Retinal pigment epithelial cell (primary cell): ENCODE data around the gene KLHL2.
A peak's percentile ranks its signal among the peaks of the same experiment; 100 is the strongest.

Experiments used
- DNase-seq: peaks from one replicate; pipeline ENCODE4 v3.0.0-alpha.2; 2010; ENCODE audit warnings: low read depth
- H3K4me3 ChIP-seq: 2 replicates; pipeline ENCODE4 v1.5.1; 2011; ENCODE audit warnings: mild to moderate bottlenecking, low read length, control low read depth, moderate library complexity
- TF ChIP-seq, protein P1 (sequence below): conservative IDR thresholded peaks from 2 replicates; pipeline ENCODE4 v1.5.1; 2011; ENCODE audit warnings: low read depth, low read length, control low read depth, inconsistent platforms

KLHL2 gene

DNA sequence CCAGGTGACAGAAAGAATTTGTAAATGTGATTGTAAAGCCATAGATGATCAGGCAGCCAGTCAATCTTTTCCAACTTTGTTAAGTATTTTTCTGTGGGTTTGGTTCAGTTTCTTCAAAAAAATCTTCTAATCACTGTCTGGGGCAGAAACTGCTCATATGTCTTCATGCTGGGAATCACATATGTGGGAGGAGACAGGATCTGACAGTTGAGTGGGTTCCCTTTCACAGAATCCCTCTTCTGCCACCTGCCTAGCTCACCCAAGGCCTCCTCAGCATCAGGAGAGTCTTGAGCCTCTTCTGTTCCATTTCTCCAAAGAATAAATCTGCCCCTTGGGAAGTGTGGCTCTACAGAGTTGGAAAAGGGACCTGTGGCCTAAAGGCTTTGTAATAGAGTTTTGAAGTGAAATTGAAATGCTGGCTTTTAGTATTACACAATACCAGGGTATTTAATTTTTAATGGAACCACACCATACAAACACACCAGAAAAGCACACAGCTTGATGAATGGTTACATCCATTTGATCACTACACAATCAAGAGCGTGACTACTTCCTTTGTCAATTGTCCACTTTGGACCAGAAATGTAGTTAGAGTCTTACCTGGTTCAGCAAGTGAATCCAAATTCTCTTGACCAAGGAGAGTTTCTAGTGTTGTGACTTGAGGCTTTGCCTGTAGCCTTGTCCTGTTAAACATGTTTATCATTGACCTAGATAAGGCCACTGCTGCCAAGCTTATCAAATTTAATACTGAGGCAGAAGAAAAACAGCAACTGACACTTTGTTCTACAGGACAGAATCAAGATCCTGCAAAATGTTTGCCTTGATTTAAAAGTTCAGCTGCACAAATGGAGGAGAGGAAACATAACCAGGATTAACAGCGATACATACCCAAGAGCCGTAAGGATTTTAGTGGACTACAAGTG lies 140.5 kb downstream of the KLHL2 start:
- TF ChIP-seq, protein P1, sequence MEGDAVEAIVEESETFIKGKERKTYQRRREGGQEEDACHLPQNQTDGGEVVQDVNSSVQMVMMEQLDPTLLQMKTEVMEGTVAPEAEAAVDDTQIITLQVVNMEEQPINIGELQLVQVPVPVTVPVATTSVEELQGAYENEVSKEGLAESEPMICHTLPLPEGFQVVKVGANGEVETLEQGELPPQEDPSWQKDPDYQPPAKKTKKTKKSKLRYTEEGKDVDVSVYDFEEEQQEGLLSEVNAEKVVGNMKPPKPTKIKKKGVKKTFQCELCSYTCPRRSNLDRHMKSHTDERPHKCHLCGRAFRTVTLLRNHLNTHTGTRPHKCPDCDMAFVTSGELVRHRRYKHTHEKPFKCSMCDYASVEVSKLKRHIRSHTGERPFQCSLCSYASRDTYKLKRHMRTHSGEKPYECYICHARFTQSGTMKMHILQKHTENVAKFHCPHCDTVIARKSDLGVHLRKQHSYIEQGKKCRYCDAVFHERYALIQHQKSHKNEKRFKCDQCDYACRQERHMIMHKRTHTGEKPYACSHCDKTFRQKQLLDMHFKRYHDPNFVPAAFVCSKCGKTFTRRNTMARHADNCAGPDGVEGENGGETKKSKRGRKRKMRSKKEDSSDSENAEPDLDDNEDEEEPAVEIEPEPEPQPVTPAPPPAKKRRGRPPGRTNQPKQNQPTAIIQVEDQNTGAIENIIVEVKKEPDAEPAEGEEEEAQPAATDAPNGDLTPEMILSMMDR: no peak
- DNase-seq: no peak
- no peak overlapping the region for H3K4me3 ChIP-seq

DNA sequence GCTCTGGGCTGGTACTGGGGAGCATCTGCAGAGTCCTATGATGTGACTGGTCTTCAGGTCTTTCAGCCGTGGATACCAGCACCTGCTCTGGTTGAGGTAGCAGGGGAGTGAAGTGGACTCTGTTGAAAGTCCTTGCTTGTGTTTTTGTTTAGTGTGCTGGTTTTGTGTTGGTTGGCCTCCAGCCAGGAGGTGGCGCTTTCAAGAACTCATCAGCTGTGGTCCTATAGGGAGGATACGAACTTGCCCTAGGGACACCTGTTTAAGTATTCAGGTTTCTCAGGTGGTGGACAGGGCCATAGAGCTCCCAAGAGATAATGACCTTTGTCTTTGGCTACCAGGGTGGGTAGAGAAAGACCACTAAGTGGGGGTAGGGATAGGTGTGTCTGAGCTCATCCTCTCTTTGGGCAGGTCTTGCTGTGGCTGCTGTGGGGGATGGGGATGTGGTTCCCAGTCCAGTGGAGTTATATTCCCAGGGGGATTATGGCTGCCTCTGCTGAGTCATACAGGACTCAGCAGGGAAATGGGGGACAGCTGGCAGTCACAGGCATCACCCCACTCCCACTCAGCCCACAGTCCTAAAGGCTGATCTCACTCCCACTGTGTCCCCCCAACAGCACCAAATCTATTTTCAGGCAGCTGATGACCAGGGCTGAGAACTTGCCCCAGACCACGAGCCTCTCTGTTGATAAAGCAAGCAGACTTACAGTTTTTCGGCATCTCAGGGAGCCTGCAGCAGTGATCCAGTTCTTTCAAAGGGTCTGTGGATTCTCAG lies 144.2 kb downstream of the KLHL2 start:
- DNase-seq: peak; percentile 21
- TF ChIP-seq, protein P1: no peak

DNA sequence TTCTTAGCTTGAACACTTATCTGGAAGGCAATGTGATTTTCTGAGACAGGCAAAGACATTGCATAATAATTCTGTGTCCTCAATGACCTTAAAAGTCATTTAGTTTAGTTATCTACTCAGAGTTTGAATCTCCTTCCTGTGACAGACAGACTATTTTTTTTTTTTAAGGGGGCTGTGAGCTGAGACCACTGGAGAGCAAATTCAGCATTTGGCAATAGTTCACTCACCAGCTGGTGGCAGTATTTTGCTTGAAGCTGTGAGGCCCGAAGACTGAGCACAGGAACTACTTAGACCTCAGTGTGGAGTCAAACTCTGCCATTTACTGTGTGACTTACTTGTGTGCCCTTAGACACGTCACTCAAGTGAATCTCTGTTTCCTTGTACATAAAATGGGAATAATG lies 148.5 kb downstream of the KLHL2 start:
- TF ChIP-seq, protein P1: peak; percentile 72
- no peak for DNase-seq
- no peak overlapping the region for H3K4me3 ChIP-seq

More for the DNA sequence above, 144.2 kb downstream of the KLHL2 start:
- no peak overlapping the region for H3K4me3 ChIP-seq

DNA sequence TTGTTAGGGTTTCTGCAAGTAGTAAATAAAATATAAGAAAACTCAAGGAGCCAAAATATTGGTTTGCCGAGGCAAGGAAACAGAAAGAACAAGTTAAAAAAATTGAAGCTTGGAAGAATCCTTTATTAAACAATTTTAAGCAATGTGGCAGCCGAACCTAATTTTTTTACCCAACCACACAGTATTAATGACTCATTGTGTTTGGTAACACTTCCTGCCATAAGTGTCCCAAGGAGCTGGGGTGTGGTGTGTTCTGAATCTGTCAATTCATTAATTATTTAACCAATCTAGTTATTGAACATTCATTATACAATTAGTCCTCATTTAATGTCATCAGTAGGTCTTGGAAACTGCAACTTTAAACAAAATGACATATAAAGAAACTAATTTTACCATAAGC lies 152.1 kb downstream of the KLHL2 start:
- TF ChIP-seq, protein P1: no peak
- H3K4me3 ChIP-seq: no peak overlapping the region
- no peak for DNase-seq

DNA sequence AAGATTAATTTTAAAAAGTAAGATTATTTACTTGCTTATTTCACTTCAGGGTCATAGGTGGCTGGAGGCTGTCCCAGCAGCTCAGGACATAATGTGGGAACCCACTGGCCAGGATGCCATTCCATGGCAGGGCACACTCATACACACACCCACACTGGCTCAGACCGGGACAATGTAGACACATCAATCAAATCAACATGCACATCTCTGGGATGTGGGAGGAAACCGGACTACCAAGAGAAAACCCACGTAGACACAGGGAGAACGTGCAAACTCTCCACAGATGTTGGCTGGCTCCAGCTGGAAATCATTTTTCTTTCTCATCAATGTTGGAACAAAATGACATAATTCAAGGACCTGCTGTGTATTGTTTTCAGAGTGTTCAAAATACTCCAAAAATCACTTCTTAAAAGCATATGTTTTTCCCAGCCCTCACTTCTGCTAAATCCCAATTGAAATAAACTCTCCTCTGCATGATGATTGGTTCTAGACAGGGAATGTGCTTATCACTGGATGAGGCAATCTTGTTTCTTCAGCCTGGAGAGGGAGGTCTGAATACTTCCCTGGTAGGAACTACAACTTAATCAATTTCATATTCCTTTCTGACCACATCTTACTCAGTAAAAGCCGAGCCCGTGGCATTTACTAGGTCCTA lies 152.8 kb downstream of the KLHL2 start:
- TF ChIP-seq, protein P1: no peak
- DNase-seq: no peak
- H3K4me3 ChIP-seq: no peak overlapping the region

DNA sequence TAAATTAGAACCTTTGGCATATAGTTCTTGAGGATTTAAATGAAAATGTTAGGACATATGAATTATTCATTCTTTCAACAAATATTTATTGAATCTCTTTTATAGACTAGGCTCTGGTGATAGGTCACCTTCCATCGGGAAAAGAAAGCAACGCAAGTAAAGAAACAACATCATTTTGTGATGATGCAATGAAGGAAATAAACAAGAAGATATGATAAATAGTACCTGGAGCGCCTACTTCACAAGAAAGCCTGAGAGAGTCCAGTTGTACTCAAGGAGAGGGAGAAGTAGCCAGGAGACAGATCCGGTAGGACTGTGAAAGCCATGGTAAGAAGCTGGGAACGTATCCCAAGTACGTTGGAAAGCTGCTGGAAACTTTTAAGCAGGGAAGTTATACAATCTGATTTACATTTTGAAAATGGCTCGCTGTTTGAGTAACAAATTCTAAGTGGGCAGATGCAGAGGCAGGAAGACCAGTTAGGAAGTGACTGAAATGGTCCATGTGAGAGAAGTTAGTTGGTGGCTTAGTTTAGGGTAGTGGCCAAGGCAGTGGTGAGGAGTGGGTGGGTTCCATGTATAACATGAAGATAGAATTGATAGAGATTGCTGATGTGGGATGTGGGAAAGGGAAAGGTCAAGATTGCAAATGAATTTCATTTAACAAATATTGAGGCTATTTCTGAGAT lies 153.8 kb downstream of the KLHL2 start:
- DNase-seq: no peak

More for the DNA sequence above, 153.8 kb downstream of the KLHL2 start:
- TF ChIP-seq, protein P1: no peak
- H3K4me3 ChIP-seq: no peak overlapping the region
